SH-SY5Y (cell line): Measurements from ENCODE around the gene SLCO4C1.

Experiments used
- GATA2 ChIP-seq: IDR thresholded peaks from 2 replicates; pipeline ENCODE4 v1.6.1; 2011; ENCODE audit warnings: mild to moderate bottlenecking, low read depth, low read length
- GATA3 ChIP-seq: IDR thresholded peaks from 2 replicates; pipeline ENCODE4 v1.6.1; 2011; ENCODE audit warnings: low read depth, mild to moderate bottlenecking, low read length, moderate library complexity

GRCh38 chr5:102307232-102307631 is 11.1 kb upstream of the SLCO4C1 start:
- TF ChIP-seq GATA2 (no peak), GATA3 (no peak)
